Activated CD4-positive, alpha-beta memory T cell treated with anti-CD3 and anti-CD28 coated beads, Interleukin-2, amount 10 ng/mL, durations not matched to agents 7 days and 5 days (primary cell): ENCODE measurements around the gene CA7. TPM values are rescaled to one million over a fixed set of nuclear protein-coding genes. Genes with fewer than 3 reads are reported as not detected.
"Not testable (repeated sequence)": the region's sequence is repeated elsewhere in the genome, so short reads cannot be mapped to it uniquely, and the experiment has no call there.

Experiments used
- CTCF ChIA-PET: fragments of 350-600 bp; sonication (Branson Sonifier 250); formaldehyde crosslinking; loops from one replicate; lab custom pipeline; 2021; ENCODE audit warnings: antibody characterized with exemption, inconsistent platforms; lab: Charles Lee
- POLR2A ChIA-PET: fragments of 350-600 bp; sonication (Branson Sonifier 250); formaldehyde crosslinking; loops from one replicate; lab custom pipeline; 2021; ENCODE audit warnings: antibody characterized with exemption; lab: Charles Lee
- DNase-seq: peaks from one replicate; pipeline ENCODE4 v3.0.0-alpha.2; 2020
- H3K27ac Mint-ChIP-seq: one replicate; pipeline ENCODE4 v1.8.0; 2021; ENCODE audit warnings: mild to moderate bottlenecking, mixed read lengths
- H3K27me3 Mint-ChIP-seq: one replicate; pipeline ENCODE4 v1.8.0; 2021; ENCODE audit warnings: mixed read lengths
- H3K36me3 Mint-ChIP-seq: one replicate; pipeline ENCODE4 v1.8.0; 2021; ENCODE audit warnings: low read depth, mixed read lengths
- H3K4me1 Mint-ChIP-seq: one replicate; pipeline ENCODE4 v1.8.0; 2021; ENCODE audit warnings: mixed read lengths
- H3K4me3 Mint-ChIP-seq: one replicate; pipeline ENCODE4 v1.8.0; 2021; ENCODE audit warnings: mild to moderate bottlenecking, mixed read lengths
- H3K9me3 Mint-ChIP-seq: one replicate; pipeline ENCODE4 v1.8.0; 2021; ENCODE audit warnings: mixed read lengths
- total RNA-seq, 2 experiments: library from RNA; stranded (reverse); gene quantifications; one replicate each; pipeline ENCODE4 v1.2.3, GENCODE V29; 2021

The CA7 gene
- total RNA-seq, 2 experiments from 2014 or later, result 0.13 TPM; not detected in 1

DNA sequence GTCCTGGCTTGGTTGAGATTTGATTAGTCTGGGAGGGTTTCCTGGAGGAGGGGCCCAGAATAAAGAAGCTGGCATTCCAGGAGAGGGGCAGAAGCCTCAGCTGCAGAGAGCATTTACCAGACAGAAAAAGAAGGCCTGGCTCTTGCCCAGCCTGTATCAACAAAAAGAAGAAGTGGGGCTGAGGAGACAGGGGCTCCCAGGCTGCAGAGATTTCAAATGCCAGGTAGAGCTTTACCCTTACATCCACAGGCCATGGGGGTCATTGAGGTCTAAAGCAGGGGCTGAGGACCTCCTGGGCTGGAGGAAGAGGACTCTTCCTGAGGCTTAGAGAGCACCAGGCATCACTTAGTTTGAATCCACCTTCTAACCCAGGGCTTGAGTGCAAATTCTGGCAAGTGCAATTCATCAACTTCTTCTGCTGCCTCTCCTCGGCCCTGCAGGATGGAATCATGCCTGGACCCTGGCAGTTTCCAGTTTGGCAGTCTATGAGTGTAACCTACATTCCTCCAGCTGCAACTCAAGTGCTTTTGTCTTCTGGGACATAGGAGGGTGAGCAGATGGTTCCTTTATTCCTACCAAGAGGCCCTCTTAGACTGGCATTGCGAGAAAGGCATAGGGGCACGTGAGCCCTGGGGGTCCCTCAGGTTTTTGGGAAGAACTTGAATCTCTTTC lies 15.3 kb downstream of the CA7 start:
- Mint-ChIP-seq H3K27me3 (no peaks in the 10 kb centered on the region), H3K9me3 (no peaks in the 10 kb centered on the region), H3K4me1 (no peaks in the 10 kb centered on the region), H3K36me3 (no peaks in the 10 kb centered on the region), H3K27ac (no peak overlapping the region), H3K4me3 (no peak overlapping the region)
- POLR2A ChIA-PET, result interaction anchor here (1.2 kb wide), 1 partner anchor 15 kb away, joined by 3 read pairs; no protein-coding TSS in a partner anchor
- CTCF ChIA-PET, result interaction anchor here (1.3 kb wide), 1 partner anchor 13 kb away, joined by 4 read pairs; no protein-coding TSS in a partner anchor
- DNase-seq, result no peak

DNA sequence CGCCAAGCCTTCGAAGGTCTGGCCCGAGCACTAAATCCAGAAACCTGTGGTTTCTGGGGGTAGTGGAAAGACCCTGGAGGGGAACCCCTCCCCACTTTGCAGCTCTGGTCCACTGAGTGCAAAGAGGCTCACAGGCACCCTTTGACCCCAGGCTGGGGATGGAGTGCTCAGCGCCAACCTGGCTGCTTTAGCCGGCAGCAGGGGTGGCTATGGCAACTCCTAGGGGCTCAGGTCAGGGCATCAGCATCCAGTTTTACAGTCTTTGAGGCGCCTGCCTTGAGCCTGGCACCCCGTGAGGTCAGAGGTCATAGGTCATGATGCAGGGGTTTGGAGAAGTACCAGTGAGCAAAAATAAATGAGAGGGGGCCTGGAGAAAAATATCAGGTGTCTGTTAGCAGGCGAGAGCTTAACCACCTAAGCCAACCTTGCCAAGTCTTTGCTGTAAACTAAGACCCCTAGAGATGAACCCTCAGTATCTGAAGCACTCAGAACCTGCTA lies 17.9 kb downstream of the CA7 start:
- no peak for DNase-seq
- Mint-ChIP-seq H3K36me3 (no peaks in the 10 kb centered on the region), H3K4me1 (no peaks in the 10 kb centered on the region), H3K27ac (no peak overlapping the region), H3K9me3 (no peaks in the 10 kb centered on the region), H3K4me3 (no peak overlapping the region), H3K27me3 (no peaks in the 10 kb centered on the region)
- CTCF ChIA-PET, result interaction anchor here (0.8 to 2.0 kb wide), 4 partner anchors 11 to 132 kb away, joined by 3 to 12 read pairs (median 6); partner anchors contain the start of gene NAE1
- POLR2A ChIA-PET, result no interaction called here

DNA sequence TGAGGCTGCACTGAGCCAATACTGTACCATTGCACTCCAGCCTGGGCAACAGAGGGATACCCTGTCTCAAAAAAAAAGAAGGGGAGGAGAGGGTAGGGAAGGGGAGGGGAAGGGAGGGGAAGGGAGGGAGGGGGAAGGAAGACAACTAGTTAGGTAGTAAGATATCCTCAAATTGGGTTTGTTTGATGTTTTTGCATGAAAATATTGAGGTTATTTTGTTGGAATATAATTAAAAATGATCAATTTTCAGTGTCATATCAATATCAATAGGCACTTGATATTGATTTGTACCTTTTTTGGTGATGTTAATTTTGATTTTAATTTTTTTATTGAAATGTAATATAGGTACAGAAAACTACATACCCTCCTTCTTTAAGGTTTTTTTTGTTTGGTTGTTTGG lies 19.5 kb downstream of the CA7 start:
- ChIA-PET CTCF (interaction anchor here (1.6 kb wide), 1 partner anchor 9 kb away, joined by 7 read pairs; no protein-coding TSS in a partner anchor), POLR2A (no interaction called here)
- Mint-ChIP-seq H3K4me1 (peaks cover 4% of the 10 kb centered on the region), H3K27me3 (no peaks in the 10 kb centered on the region), H3K27ac (no peak overlapping the region), H3K4me3 (no peak overlapping the region), H3K9me3 (no peaks in the 10 kb centered on the region), H3K36me3 (no peaks in the 10 kb centered on the region)
- no peak for DNase-seq

DNA sequence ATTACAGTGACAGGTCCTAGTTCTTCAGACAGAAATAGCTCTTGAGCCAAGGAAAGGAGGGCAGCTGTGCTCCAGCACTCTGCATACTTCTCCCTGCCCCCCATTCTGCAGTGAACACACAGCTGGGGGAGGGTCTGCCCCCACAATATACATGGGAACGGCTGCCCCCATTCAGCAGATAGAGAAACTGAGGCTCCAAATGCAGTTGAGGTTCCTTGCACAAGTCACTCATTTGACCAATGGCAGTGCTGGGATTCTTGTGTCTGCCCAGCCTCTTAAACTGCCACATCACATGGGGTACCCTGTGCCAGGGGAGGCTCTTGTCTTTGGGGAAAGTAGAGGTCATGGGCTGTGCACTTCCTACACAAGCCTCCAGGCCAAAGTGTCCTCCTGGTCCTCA lies 25.2 kb downstream of the CA7 start:
- Mint-ChIP-seq H3K27me3 (no peaks in the 10 kb centered on the region), H3K9me3 (no peaks in the 10 kb centered on the region), H3K36me3 (no peaks in the 10 kb centered on the region), H3K27ac (no peak overlapping the region), H3K4me3 (no peak overlapping the region), H3K4me1 (peaks cover 29% of the 10 kb centered on the region)
- DNase-seq, result no peak
- POLR2A ChIA-PET, result interaction anchor here (2.8 kb wide), 1 partner anchor 39 kb away, joined by 27 read pairs; the partner anchor contains the start of gene NAE1
- CTCF ChIA-PET, result interaction anchor here (0.9 to 5.0 kb wide), 11 partner anchors 8 to 463 kb away, joined by 3 to 125 read pairs (median 16); partner anchors contain the start of gene NAE1

DNA sequence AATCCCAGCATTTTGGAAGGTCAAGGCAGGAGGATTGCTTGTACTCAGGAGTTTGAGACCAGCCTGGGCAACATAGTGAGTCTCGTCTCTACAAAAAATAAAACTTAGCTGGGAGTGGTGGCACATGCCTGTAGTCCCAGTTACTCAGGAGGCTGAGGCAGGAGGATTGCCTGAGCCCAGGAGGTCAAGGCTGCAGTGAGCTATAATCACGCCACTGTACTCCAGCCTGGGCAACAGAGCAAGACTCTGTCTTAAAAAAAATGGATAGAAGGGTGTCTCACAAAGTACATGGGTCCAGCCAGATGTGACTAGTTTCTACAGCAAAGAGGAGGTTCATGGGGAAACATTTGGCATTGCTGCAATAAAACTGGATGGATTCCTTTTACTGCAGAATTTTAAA lies 27.1 kb downstream of the CA7 start:
- DNase-seq, H3K9me3 Mint-ChIP-seq, H3K36me3 Mint-ChIP-seq, H3K27me3 Mint-ChIP-seq, H3K4me3 Mint-ChIP-seq, H3K27ac Mint-ChIP-seq: not testable (repeated sequence)
- POLR2A ChIA-PET, result interaction anchor here (1.6 kb wide), 1 partner anchor 41 kb away, joined by 5 read pairs; the partner anchor contains the start of gene NAE1
- H3K4me1 Mint-ChIP-seq, result peaks cover 47% of the 10 kb centered on the region
- CTCF ChIA-PET, result interaction anchor here (0.6 to 1.3 kb wide), 3 partner anchors 41 to 265 kb away, joined by 3 to 5 read pairs (median 4); partner anchors contain the start of genes DYNC1LI2 and NAE1

DNA sequence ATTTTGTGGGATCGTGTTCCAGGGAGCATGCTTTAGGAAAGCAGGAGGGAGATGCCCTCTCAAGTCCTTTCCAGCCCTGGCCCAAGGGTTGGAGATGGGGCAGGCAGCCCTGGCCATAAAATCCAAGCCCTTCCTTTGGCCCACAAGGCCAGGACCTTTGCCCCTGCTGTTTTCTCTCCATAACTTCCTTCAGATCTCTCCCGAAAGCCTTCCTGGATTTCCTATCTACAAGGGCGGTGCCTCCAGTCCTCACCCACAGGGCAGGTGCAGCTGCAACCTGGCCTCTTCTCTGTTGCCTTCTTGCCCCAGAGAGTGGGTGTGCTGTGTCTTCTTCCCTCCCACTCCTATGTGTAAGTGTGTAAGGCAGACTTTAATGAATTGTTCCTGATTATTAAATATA lies 27.6 kb downstream of the CA7 start:
- POLR2A ChIA-PET, result interaction anchor here (4.0 kb wide), 1 partner anchor 41 kb away, joined by 37 read pairs; the partner anchor contains the start of gene NAE1
- CTCF ChIA-PET, result interaction anchor here (0.6 to 1.8 kb wide), 5 partner anchors 10 to 120 kb away, joined by 3 to 58 read pairs (median 16); partner anchors contain the start of genes NAE1 and PDP2
- no peak overlapping the region for H3K4me3 Mint-ChIP-seq
- peaks cover 49% of the 10 kb centered on the region for H3K4me1 Mint-ChIP-seq
- H3K27ac Mint-ChIP-seq, result no peak overlapping the region
- peaks cover 7% of the 10 kb centered on the region for H3K36me3 Mint-ChIP-seq
- peaks cover 3% of the 10 kb centered on the region for H3K9me3 Mint-ChIP-seq
- no peaks in the 10 kb centered on the region for H3K27me3 Mint-ChIP-seq
- DNase-seq, result no peak

DNA sequence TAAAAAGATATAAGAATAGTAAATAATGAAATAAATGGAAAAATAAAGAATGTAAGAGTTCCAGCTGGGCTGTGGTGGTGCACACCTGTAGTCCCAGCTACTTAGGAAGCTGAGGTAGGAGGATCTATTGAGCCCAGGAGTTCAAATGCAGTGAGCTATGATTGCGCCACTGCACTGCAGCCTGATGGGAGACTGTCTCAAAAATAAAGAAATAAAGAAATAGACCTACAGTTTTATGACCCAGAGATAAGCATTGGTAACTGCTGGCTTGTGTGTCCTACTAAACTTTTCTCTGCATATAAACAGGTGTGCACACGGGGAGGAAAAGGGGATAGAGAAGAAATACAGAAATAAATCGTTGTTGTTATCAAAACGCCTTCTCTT lies 28.3 kb downstream of the CA7 start:
- Mint-ChIP-seq H3K27me3 (no peaks in the 10 kb centered on the region), H3K9me3 (peaks cover 3% of the 10 kb centered on the region), H3K4me1 (peaks cover 49% of the 10 kb centered on the region), H3K27ac (peak overlapping the region; percentile 82), H3K4me3 (peak overlapping the region; percentile 72), H3K36me3 (peaks cover 7% of the 10 kb centered on the region)
- POLR2A ChIA-PET, result interaction anchor here (0.5 to 4.0 kb wide), 11 partner anchors 17 to 1174 kb away, joined by 3 to 37 read pairs (median 4); partner anchors contain the start of genes CIAO2B, DYNC1LI2 and NAE1
- DNase-seq, result no peak
- CTCF ChIA-PET, result interaction anchor here (0.6 to 1.8 kb wide), 29 partner anchors 9 to 320 kb away, joined by 3 to 58 read pairs (median 3); partner anchors contain the start of genes CKLF, FBXL8, NAE1 and PDP2

DNA sequence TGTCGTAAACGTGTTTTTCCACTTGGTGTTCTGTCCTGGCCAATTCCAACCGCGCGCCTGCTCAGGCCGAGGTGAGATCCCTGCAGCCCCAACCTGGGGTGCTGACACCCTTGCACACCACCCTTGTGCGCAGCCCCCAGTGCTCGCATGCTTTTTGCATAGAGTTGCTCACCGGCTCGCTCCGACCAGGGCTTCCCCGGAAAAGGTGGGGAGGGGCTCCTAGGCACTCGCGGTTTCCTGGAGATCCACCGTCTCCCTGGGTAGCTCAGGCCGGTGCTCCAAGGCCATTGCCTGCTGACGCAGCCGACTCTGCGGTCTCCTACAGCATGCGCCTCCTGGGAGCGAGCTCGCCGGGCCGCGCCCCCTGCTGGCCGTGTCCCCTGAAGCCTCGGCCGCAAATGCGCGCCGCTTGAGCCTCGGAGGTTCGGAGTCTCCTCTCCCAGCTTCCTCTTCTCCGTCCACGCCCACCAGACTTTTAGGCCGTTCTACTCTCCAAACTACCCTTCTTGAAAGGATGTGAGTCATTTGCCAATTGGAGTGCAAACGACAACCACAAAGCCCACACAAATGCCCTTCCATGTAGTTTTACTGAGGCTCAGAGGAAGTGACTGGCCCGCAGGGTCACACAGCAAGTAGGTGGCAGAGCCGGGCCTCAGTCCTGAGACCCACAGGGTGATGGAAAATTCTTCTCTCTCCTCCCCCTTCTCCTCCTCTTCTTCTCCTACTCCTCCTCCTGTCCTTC lies 28.9 kb downstream of the CA7 start:
- peak overlapping the region; percentile 82 for H3K27ac Mint-ChIP-seq
- peak; percentile 96 for DNase-seq
- no peaks in the 10 kb centered on the region for H3K27me3 Mint-ChIP-seq
- H3K4me1 Mint-ChIP-seq, result peaks cover 50% of the 10 kb centered on the region
- POLR2A ChIA-PET, result interaction anchor here (0.5 to 4.0 kb wide), 11 partner anchors 16 to 1173 kb away, joined by 3 to 37 read pairs (median 4); partner anchors contain the start of genes CIAO2B, DYNC1LI2 and NAE1
- CTCF ChIA-PET, result interaction anchor here (0.6 to 1.8 kb wide), 30 partner anchors 9 to 321 kb away, joined by 3 to 58 read pairs (median 3); partner anchors contain the start of genes CKLF, FBXL8, NAE1 and PDP2
- H3K4me3 Mint-ChIP-seq, result peak overlapping the region; percentile 72
- H3K9me3 Mint-ChIP-seq, result peaks cover 3% of the 10 kb centered on the region
- peaks cover 7% of the 10 kb centered on the region for H3K36me3 Mint-ChIP-seq

DNA sequence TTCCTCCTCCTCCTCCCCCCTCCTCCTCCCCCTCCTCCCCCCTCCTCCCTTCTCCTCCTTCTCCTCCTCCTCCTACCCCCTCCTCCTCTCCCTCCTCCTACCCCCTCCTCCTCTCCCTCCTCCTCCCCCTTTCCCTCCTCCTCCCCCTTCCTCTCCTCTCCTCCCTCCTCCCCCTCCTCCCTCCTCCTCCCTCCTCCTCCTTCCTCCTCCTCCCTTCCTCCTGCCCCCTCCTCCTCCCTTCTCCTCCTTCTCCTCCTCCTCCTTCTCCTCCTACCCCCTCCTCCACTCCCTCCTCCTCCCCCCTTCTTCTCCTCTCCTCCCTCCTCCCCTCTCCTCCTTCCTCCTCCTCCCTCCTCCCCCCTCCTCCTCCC lies 29.5 kb downstream of the CA7 start:
- ChIA-PET CTCF (interaction anchor here (0.7 to 2.3 kb wide), 24 partner anchors 8 to 321 kb away, joined by 3 to 58 read pairs (median 4); partner anchors contain the start of genes CKLF, FBXL8, NAE1 and PDP2), POLR2A (interaction anchor here (1.2 to 4.0 kb wide), 7 partner anchors 25 to 351 kb away, joined by 3 to 37 read pairs (median 5); partner anchors contain the start of genes CIAO2B, DYNC1LI2 and NAE1)
- Mint-ChIP-seq H3K4me3 (no peak overlapping the region), H3K27me3 (no peaks in the 10 kb centered on the region), H3K4me1 (peaks cover 55% of the 10 kb centered on the region), H3K27ac (peak overlapping the region; percentile 97), H3K36me3 (peaks cover 7% of the 10 kb centered on the region), H3K9me3 (peaks cover 3% of the 10 kb centered on the region)
- no peak for DNase-seq

DNA sequence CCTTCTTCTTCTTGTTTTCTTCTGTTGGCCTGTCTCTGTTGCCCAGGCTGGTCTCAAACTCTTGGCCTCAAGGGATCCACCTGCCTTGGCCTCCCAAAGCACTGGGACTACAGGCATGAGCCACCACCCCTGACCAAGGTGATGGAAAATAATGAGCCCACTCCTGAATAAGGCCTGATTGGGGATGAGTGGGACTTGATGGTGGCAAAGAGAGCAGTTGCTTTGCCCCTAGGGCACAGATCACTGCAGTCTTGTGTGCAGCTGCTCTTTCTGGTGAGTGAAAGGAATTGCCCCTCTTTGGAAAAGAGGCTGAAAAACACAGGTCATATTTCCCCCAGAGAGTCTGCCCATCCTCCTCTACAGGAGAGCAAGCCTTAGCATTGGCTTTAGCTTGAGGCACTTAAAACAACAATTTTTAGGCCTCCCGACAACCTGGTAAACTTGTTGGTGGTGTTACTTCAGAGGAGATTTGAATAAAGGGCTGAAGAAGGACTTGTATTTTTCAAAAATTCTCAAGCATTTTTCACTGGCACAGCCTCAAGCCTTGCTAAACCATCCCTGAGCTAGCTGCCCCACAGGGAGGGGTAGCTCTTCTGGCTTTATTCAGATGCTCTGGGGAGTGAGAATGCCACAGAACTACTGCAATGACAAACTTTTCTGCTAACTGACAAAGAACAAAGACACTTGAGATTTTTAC lies 30.0 kb downstream of the CA7 start:
- Mint-ChIP-seq H3K9me3 (peaks cover 3% of the 10 kb centered on the region), H3K4me3 (peak overlapping the region; percentile 37), H3K4me1 (peaks cover 58% of the 10 kb centered on the region), H3K27me3 (no peaks in the 10 kb centered on the region), H3K36me3 (peaks cover 7% of the 10 kb centered on the region), H3K27ac (peak overlapping the region; percentile 97)
- ChIA-PET CTCF (interaction anchor here (0.7 to 2.3 kb wide), 8 partner anchors 12 to 687 kb away, joined by 3 to 27 read pairs (median 4); partner anchors contain the start of gene NAE1), POLR2A (interaction anchor here (1.2 to 4.0 kb wide), 7 partner anchors 14 to 311 kb away, joined by 3 to 37 read pairs (median 4); partner anchors contain the start of genes CIAO2B, CMTM3 and NAE1)
- DNase-seq, result peak; percentile 40

DNA sequence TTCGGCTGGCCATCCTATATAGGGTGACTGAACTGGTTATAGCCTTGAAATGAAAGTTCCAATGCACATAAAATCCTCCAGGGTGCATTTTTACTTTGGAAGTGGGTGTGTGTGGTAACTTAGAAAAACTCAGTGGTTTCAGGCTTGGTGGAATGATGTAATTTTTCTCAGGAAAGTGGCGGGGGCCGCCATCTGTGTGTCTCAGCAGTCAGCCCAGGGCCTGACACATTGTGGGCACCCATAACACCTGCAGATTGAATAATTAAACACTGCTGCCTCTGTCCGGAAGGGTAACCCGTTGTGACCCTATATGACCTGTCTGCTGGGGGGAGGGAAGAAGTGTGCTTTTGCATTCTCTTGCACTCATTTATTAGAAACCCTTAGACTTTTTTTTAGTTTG lies 33.9 kb downstream of the CA7 start:
- Mint-ChIP-seq H3K36me3 (peaks cover 9% of the 10 kb centered on the region), H3K4me1 (peaks cover 65% of the 10 kb centered on the region), H3K27ac (peak overlapping the region; percentile 64), H3K27me3 (no peaks in the 10 kb centered on the region), H3K4me3 (no peak overlapping the region), H3K9me3 (peaks cover 3% of the 10 kb centered on the region)
- ChIA-PET POLR2A (no interaction called here), CTCF (interaction anchor here (0.7 to 1.5 kb wide), 2 partner anchors 10 to 47 kb away, joined by 3 to 6 read pairs; partner anchors contain the start of gene NAE1)
- DNase-seq, result peak; percentile 57
